Endothelial cell of umbilical vein (primary cell): ENCODE measurements around the gene ATP6V1D.

Experiments
- POLR2A ChIP-seq: IDR thresholded peaks from 2 replicates; pipeline ENCODE4 v1.6.1; 2012; ENCODE audit warnings: low read depth, mild to moderate bottlenecking, control low read depth, low read length
- TF ChIP-seq, protein P1 (sequence below), 2 donors: IDR thresholded peaks; 1 replicate in 1 of 2; 2 replicates in 1 of 2; pipeline ENCODE4 v1.5.1; 2011; ENCODE audit warnings: low read length in 2 of 2, mild to moderate bottlenecking in 2 of 2, moderate library complexity in 2 of 2, control low read depth in 1 of 2, inconsistent platforms in 1 of 2, low read depth in 1 of 2; ENCODE audit not compliant: insufficient read depth in 1 of 2; ENCODE audit errors: extremely low read depth in 1 of 2

GRCh38 chr14:67397536-67397935 lies 37.9 kb upstream of the ATP6V1D start:
- TF ChIP-seq POLR2A = no peak
- TF ChIP-seq, protein P1, sequence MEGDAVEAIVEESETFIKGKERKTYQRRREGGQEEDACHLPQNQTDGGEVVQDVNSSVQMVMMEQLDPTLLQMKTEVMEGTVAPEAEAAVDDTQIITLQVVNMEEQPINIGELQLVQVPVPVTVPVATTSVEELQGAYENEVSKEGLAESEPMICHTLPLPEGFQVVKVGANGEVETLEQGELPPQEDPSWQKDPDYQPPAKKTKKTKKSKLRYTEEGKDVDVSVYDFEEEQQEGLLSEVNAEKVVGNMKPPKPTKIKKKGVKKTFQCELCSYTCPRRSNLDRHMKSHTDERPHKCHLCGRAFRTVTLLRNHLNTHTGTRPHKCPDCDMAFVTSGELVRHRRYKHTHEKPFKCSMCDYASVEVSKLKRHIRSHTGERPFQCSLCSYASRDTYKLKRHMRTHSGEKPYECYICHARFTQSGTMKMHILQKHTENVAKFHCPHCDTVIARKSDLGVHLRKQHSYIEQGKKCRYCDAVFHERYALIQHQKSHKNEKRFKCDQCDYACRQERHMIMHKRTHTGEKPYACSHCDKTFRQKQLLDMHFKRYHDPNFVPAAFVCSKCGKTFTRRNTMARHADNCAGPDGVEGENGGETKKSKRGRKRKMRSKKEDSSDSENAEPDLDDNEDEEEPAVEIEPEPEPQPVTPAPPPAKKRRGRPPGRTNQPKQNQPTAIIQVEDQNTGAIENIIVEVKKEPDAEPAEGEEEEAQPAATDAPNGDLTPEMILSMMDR (IDR thresholded peaks at IDR 0.05; ENCODE audit: extremely low read depth in 1 of 2, insufficient read depth in 1 of 2, low read depth in 1 of 2, low read length in 2 of 2) = no peak
